ENCODE results near the gene CLIC5. TPM values are rescaled to one million over a fixed set of nuclear protein-coding genes. Genes with fewer than 3 reads are reported as not detected.

Gene CLIC5
- total and polyA plus RNA-seq, 2 of the 8 experiments (the other 6 are each of a cell fraction or from before 2014, with no cell fraction given), result 0.12 to 0.15 TPM

- no peak overlapping the region for H2BK20ac ChIP-seq (ENCODE audit: low read length)
- no peak overlapping the region for H3K4me3 ChIP-seq (ENCODE audit: extremely low read depth in 1 of 4, insufficient read depth in 2 of 4, low read depth in 3 of 4, low read length in 4 of 4)
- H3K23me2 ChIP-seq (ENCODE audit: low read depth, low read length), result no peaks in the 10 kb centered on the region
- peaks cover 4 to 8% of the 10 kb centered on the region in 2 experiments; a peak in 2 of 4 replicates for H3K9me3 ChIP-seq (ENCODE audit: insufficient read depth in 2 of 2, low read depth in 1 of 2, low read length in 1 of 2)
- H3K27me3 ChIP-seq (replicated peaks in 1 of 4; ENCODE audit: control insufficient read depth in 3 of 4, extremely low read depth in 1 of 4, insufficient read depth in 3 of 4, low read length in 3 of 4), result no peaks in the 10 kb centered on the region
- H3K36me3 ChIP-seq (ENCODE audit: control insufficient read depth in 2 of 4, insufficient read depth in 4 of 4, low read length in 3 of 4), result no peaks in the 10 kb centered on the region
- H4K8ac ChIP-seq (ENCODE audit: extremely low read depth, insufficient read depth, low read length), result no peak overlapping the region
- H3K27ac ChIP-seq (ENCODE audit: low read depth, low read length), result no peak overlapping the region
- no peak for DNase-seq (ENCODE audit: low read depth in 1 of 2, low spot score in 2 of 2)
- no peak overlapping the region for H3K18ac ChIP-seq (ENCODE audit: extremely low read depth, low read length)
- WGBS, 2 experiments (ENCODE audit: extremely low coverage in 1 of 2, insufficient coverage in 1 of 2, insufficient read length in 1 of 2, insufficient replicate concordance in 2 of 2, low coverage in 1 of 2, low lambda C conversion rate in 2 of 2, missing lambda C conversion rate in 1 of 2), result 87% methylated on average over 1 of the region's 1 CpG; no CpG with 5 or more reads in 1 of the 2 experiments
- no peak overlapping the region for H2AFZ ChIP-seq (ENCODE audit: low read length)
- H3K9ac ChIP-seq (replicated peaks in 1 of 4; ENCODE audit: extremely low read depth in 1 of 4, low read depth in 3 of 4, low read length in 3 of 4), result no peak overlapping the region
- no peak overlapping the region for H4K91ac ChIP-seq (replicated peaks; ENCODE audit: insufficient read length, low read length)
- no peak overlapping the region for H3K4ac ChIP-seq (replicated peaks; ENCODE audit: insufficient read length, low read depth, low read length)
- no peak overlapping the region for H3K14ac ChIP-seq (ENCODE audit: insufficient read length)
- no peaks in the 10 kb centered on the region for H3K79me2 ChIP-seq (ENCODE audit: control insufficient read depth in 1 of 2, insufficient read depth in 2 of 2, low read length in 2 of 2)
- no peaks in the 10 kb centered on the region for H3K4me1 ChIP-seq (replicated peaks in 1 of 4; ENCODE audit: control insufficient read depth in 3 of 4, insufficient read depth in 4 of 4, low read length in 3 of 4)
- POLR2A ChIA-PET (ENCODE audit: partially characterized antibody), result no interaction called here
- no peak overlapping the region for H2BK5ac ChIP-seq (ENCODE audit: low read depth, low read length)
- no peak overlapping the region for H2BK15ac ChIP-seq (ENCODE audit: low read length)
- H3K56ac ChIP-seq (replicated peaks; ENCODE audit: insufficient read length, low read depth, low read length), result no peak overlapping the region
- no peak overlapping the region for H4K5ac ChIP-seq (ENCODE audit: insufficient read length, low read depth, low read length)
- CTCF ChIA-PET (ENCODE audit: partially characterized antibody), result interaction anchor here (1.0 kb wide), 1 partner anchor 32 kb away, joined by 3 read pairs; no protein-coding TSS in a partner anchor
- H3K4me2 ChIP-seq (ENCODE audit: insufficient read depth in 1 of 2, low read depth in 2 of 2, low read length in 2 of 2), result no peak overlapping the region
- H3K23ac ChIP-seq (ENCODE audit: insufficient read length), result no peak overlapping the region
- no peak overlapping the region for H2AK5ac ChIP-seq (ENCODE audit: low read depth, low read length)
- H4K20me1 ChIP-seq (replicated peaks in 1 of 2; ENCODE audit: control insufficient read depth in 1 of 2, insufficient read depth in 2 of 2, low read length in 2 of 2), result no peaks in the 10 kb centered on the region
- H3K79me1 ChIP-seq (ENCODE audit: low read depth, low read length), result no peaks in the 10 kb centered on the region
- no peak for FAIRE-seq
- H2BK120ac ChIP-seq (replicated peaks; ENCODE audit: low read depth, low read length), result no peak overlapping the region
- H2BK12ac ChIP-seq (ENCODE audit: low read depth, low read length), result no peak overlapping the region
- TF ChIP-seq TEAD4 (IDR thresholded peaks at IDR 0.05; ENCODE audit: low read depth, low read length) (no peak), POU5F1 (IDR thresholded peaks at IDR 0.05; ENCODE audit: low read depth, low read length) (no peak), JUND (IDR thresholded peaks at IDR 0.05; ENCODE audit: low read length) (no peak), MAX (IDR thresholded peaks at IDR 0.05) (no peak), EZH2 (IDR thresholded peaks at IDR 0.05; ENCODE audit: low read depth, low read length, severe bottlenecking) (no peak), E2F6 (IDR thresholded peaks at IDR 0.05) (no peak), CTBP2 (IDR thresholded peaks at IDR 0.05; ENCODE audit: borderline replicate concordance, insufficient read depth, insufficient read length, low read length) (no peak), RAD21 (IDR thresholded peaks at IDR 0.05 in 1 of 2, conservative IDR thresholded peaks at IDR 0.05 in 1 of 2; ENCODE audit: low read depth in 2 of 2, low read length in 2 of 2) (no peak), RBBP5 (IDR thresholded peaks at IDR 0.05; ENCODE audit: borderline replicate concordance, low read depth, low read length) (no peak), RFX5 (IDR thresholded peaks at IDR 0.05; ENCODE audit: borderline replicate concordance, low read depth, low read length) (no peak), SIRT6 (IDR thresholded peaks at IDR 0.05; ENCODE audit: low read length) (no peak), PHF8 (conservative IDR thresholded peaks at IDR 0.05; ENCODE audit: low read depth, low read length) (no peak), TAF7 (optimal IDR thresholded peaks at IDR 0.05; ENCODE audit: borderline replicate concordance, low read depth, low read length) (no peak), POLR2A (IDR thresholded peaks at IDR 0.05; ENCODE audit: control extremely low read depth in 1 of 2, low read depth in 2 of 2, low read length in 2 of 2) (no peak)
Observed at GRCh38 chr6:46058951-46059350, 43.3 kb upstream of the CLIC5 start.

Data from H1 (cell line).